GM12878 (cell line): Measurements from ENCODE around the gene PAX5. TPM values are rescaled to one million over a fixed set of nuclear protein-coding genes. Genes with fewer than 3 reads are reported as not detected.

Source experiments
- ATAC-seq: fragments of 200-7000 bp; cut with Tn5 transposase; 3 replicates; pipeline ENCODE4 v1.9.1; 2020; ENCODE audit warnings: mild to moderate bottlenecking, moderate library complexity
- BruUV-seq: library from RNA; stranded (reverse); fragments of 400-500 nt; replicated peaks from 2 replicates; lab custom pipeline; 2021; lab: Mats Ljungman, UMichigan
- CTCF ChIA-PET: fragments of 300-600 bp; sonication (Branson Sonifier 250); formaldehyde crosslinking; extraction: SDS; loops from one replicate; lab custom pipeline; 2021; ENCODE audit warnings: inconsistent platforms; lab: Yijun Ruan, JAX
- POLR2A ChIA-PET: fragments of 350-600 bp; formaldehyde crosslinking; extraction: SDS; loops from one replicate; lab custom pipeline; 2021; ENCODE audit warnings: inconsistent platforms; lab: Charles Lee
- RAD21 ChIA-PET: fragments of 300-600 bp; sonication (Branson Sonifier 250); formaldehyde crosslinking; loops from one replicate; lab custom pipeline; 2023; ENCODE audit warnings: antibody characterized with exemption; ENCODE audit not compliant: unreplicated experiment; lab: Charles Lee
- SMC1A ChIA-PET: fragments of 300-600 bp; sonication (Branson Sonifier 250); formaldehyde crosslinking; loops from one replicate; lab custom pipeline; 2023; ENCODE audit not compliant: unreplicated experiment, uncharacterized antibody; lab: Charles Lee
- DNase-seq: peaks from one replicate; pipeline ENCODE4 v3.0.0-alpha.2; 2011; ENCODE audit warnings: low read depth, low spot score
- FAIRE-seq: peaks from 3 replicates; lab custom pipeline; 2011; peaks lifted over from hg19 to GRCh38; lab: Jason Lieb, UNC
- H2AFZ ChIP-seq: 2 replicates; pipeline ENCODE4 v1.6.0; 2011; ENCODE audit warnings: low read depth, low read length, control low read depth; ENCODE audit not compliant: control insufficient read depth
- H3K27ac ChIP-seq: 2 replicates; pipeline ENCODE4 v1.5.1; 2011; ENCODE audit warnings: control low read depth; ENCODE audit not compliant: control insufficient read depth, insufficient read depth
- H3K27me3 ChIP-seq, 2 experiments: replicated peaks in 1 of 2; 2 replicates each; pipeline versions ENCODE4 v1.6.0 to v1.6.1; 2011; ENCODE audit warnings: low read length in 1 of 2; ENCODE audit not compliant: control insufficient read depth in 2 of 2, insufficient read depth in 2 of 2
- H3K36me3 ChIP-seq, 2 experiments: 2 replicates each; pipeline ENCODE4 v1.5.1; 2011; ENCODE audit warnings: low read length in 1 of 2; ENCODE audit not compliant: control insufficient read depth in 2 of 2, insufficient read depth in 2 of 2
- H3K4me1 ChIP-seq: 2 replicates; pipeline ENCODE4 v1.6.1; 2011; ENCODE audit warnings: mild to moderate bottlenecking, low read length, moderate library complexity, mixed read lengths; ENCODE audit not compliant: control insufficient read depth, insufficient read depth
- H3K4me2 ChIP-seq: 2 replicates; pipeline ENCODE4 v1.6.0; 2011; ENCODE audit warnings: control low read depth; ENCODE audit not compliant: control insufficient read depth, insufficient read depth
- H3K4me3 ChIP-seq: fragments of 200-600 bp; sonication (generic); 2 replicates; pipeline ENCODE4 v1.5.1; 2016
- H3K79me2 ChIP-seq: 2 replicates; pipeline ENCODE4 v1.6.0; 2011; ENCODE audit warnings: low read length; ENCODE audit not compliant: control insufficient read depth, insufficient read depth
- H3K9ac ChIP-seq: 2 replicates; pipeline ENCODE4 v1.8.0; 2011; ENCODE audit warnings: low read length, control low read depth, mixed read lengths; ENCODE audit not compliant: control insufficient read depth, insufficient read depth
- H3K9me3 ChIP-seq: replicated peaks from 3 replicates; pipeline ENCODE4 v1.5.1; 2011; ENCODE audit warnings: mild to moderate bottlenecking, low read length; ENCODE audit not compliant: control insufficient read depth, insufficient read depth
- H4K20me1 ChIP-seq: 2 replicates; pipeline ENCODE4 v1.6.0; 2011; ENCODE audit not compliant: control insufficient read depth, insufficient read depth
- ATF2 ChIP-seq: IDR thresholded peaks from 2 replicates; pipeline ENCODE4 v1.6.1; 2012; ENCODE audit warnings: low read length, inconsistent platforms
- BMI1 ChIP-seq: fragments of 450-650 bp; IDR thresholded peaks from 2 replicates; pipeline ENCODE4 v1.6.1; 2016; ENCODE audit warnings: mild to moderate bottlenecking, moderate library complexity, borderline replicate concordance
- FOS ChIP-seq: IDR thresholded peaks from 3 replicates; pipeline ENCODE4 v1.6.1; 2011; ENCODE audit warnings: borderline replicate concordance; ENCODE audit not compliant: insufficient read length; ENCODE audit errors: extremely low read depth
- FOXK2 ChIP-seq: fragments of 450-650 bp; IDR thresholded peaks from 2 replicates; pipeline ENCODE4 v1.6.1; 2017; ENCODE audit warnings: mild to moderate bottlenecking, moderate library complexity
- GATAD2B ChIP-seq: fragments of 450-650 bp; conservative IDR thresholded peaks from 2 replicates; pipeline ENCODE4 v1.6.1; 2017; ENCODE audit warnings: low read depth, mild to moderate bottlenecking, moderate library complexity
- HDAC2 ChIP-seq: fragments of 200-600 bp; sonication (generic); IDR thresholded peaks from 2 replicates; pipeline ENCODE4 v1.6.1; 2017
- MTA2 ChIP-seq: fragments of 450-650 bp; IDR thresholded peaks from 2 replicates; pipeline ENCODE4 v1.6.1; 2016; ENCODE audit warnings: low read depth, mild to moderate bottlenecking, moderate library complexity
- NFYB ChIP-seq: IDR thresholded peaks from 2 replicates; pipeline ENCODE4 v1.6.1; 2011; ENCODE audit warnings: low read depth, mild to moderate bottlenecking, low read length, improper control_type of control experiment, moderate library complexity; ENCODE audit not compliant: insufficient read depth
- PAX8 ChIP-seq: fragments of 450-650 bp; IDR thresholded peaks from 2 replicates; pipeline ENCODE4 v1.6.1; 2017; ENCODE audit warnings: mild to moderate bottlenecking, moderate library complexity
- POLR2AphosphoS2 ChIP-seq: IDR thresholded peaks from 2 replicates; pipeline ENCODE4 v1.6.1; 2011; ENCODE audit warnings: low read depth, mild to moderate bottlenecking, low read length, improper control_type of control experiment, moderate library complexity
- SMAD1 ChIP-seq: fragments of 450-650 bp; IDR thresholded peaks from 2 replicates; pipeline ENCODE4 v1.6.1; 2018; ENCODE audit warnings: mild to moderate bottlenecking, low read depth; ENCODE audit not compliant: partially characterized antibody
- YY1 ChIP-seq: IDR thresholded peaks from 2 replicates; pipeline ENCODE4 v1.6.1; 2011; ENCODE audit warnings: low read depth, mild to moderate bottlenecking, low read length
- WGBS: methylation state at CpG from one replicate; pipeline ENCODE4 v1.1.6; 2016; ENCODE audit warnings: low lambda C conversion rate; ENCODE audit not compliant: insufficient replicate concordance, insufficient coverage; ENCODE audit errors: missing lambda C conversion rate; 5-methylcytosine and 5-hydroxymethylcytosine counted together
- in situ Hi-C: fragments of 300-500 bp; cut with MboI; formaldehyde crosslinking; loops from 9 replicates; pipeline ENCODE4 v1.14.3; 2018; ENCODE audit warnings: mixed read lengths
- intact Hi-C: fragments of 100-400 bp; cut with micrococcal nuclease; formaldehyde crosslinking; loops from one replicate; pipeline ENCODE4 v1.14.2; 2022; ENCODE audit not compliant: unreplicated experiment
- polyA plus RNA-seq, 11 experiments: library from polyadenylated mRNA; depleted of rRNA in 4 of 11; unstranded in 6 of 11; stranded (reverse) in 5 of 11; fragments of >200 nt; fragmentation: Nextera tagmentation in 4 of 11; fragmentation: Illumina TruSeq in 1 of 11; extraction: Ambion mirVana in 4 of 11; extraction: Trizol in 1 of 11; gene quantifications; 1 replicate in 1 of 11; 2 replicates in 10 of 11; pipeline versions ENCODE4 v1.2.1 to v1.2.3, GENCODE V29; 2011 to 2016; ENCODE audit warnings: inconsistent platforms in 2 of 11, missing spikeins in 2 of 11, low read depth in 1 of 11
- total RNA-seq, 4 experiments: library from RNA; depleted of rRNA in 3 of 4; stranded (reverse); fragments of >200 nt in 3 of 4; fragmentation: Illumina TruSeq in 1 of 4; extraction: Trizol in 1 of 4; gene quantifications; 2 replicates each; pipeline versions ENCODE4 v1.2.1 to v1.2.3, GENCODE V29; 2013 to 2021
- TF ChIP-seq, protein P1 (sequence below): fragments of 150-350 bp; IDR thresholded peaks from 2 replicates; pipeline ENCODE4 v1.6.1; 2016; ENCODE audit warnings: low read depth, low read length
- TF ChIP-seq, protein P2 (sequence below): IDR thresholded peaks from 2 replicates; pipeline ENCODE4 v1.6.1; 2012; ENCODE audit warnings: mild to moderate bottlenecking, low read depth, low read length

PAX5 gene
- total and polyA plus RNA-seq, 10 of the 15 experiments (the other 5 are each of a cell fraction or from before 2014, with no cell fraction given): 2.2 to 123 (median 31.9) TPM

DNA sequence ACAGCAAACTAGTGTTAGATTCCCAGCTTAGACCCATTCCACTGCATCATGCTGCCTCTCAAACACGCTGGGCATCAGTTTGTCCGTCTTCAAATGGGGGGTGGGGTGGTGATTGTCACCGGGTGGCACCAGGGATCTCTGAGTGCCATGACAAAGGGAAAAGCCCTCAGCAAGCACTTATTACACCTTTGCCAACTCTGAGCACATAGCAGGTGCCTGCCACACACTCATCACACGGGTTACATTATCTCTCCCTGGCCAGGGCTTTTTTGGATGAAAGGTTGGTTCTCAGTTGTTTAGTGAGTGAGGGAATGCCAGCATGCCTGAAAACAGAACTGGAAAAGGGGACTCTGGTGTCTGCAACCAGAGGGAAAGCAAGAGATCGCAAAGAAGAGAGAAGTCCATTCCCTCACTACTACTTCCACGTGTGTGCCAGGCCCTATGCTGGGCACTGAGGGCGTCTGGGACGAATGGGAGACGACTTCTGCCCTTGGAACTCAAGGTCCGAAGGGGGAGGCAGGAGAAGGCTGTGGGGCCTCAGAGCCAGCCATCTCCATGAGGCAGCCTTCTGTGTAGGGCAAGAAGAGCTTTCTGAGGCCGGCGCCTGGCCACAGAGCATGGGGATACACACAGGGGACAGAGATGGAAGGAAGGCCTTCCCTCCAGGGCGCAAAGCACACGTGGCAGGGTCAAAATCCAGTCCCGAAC lies 48.9 kb downstream of the PAX5 start:
- ATAC-seq (no peak), FAIRE-seq (no peak), DNase-seq (no peak)
- ChIA-PET SMC1A (no interaction called here), RAD21 (interaction anchor here (1.5 kb wide), 1 partner anchor 19 kb away, joined by 3 read pairs; no protein-coding TSS in a partner anchor), POLR2A (interaction anchor here (1.2 kb wide), 1 partner anchor 7 kb away, joined by 8 read pairs; no protein-coding TSS in a partner anchor), CTCF (interaction anchor here (0.7 kb wide), 1 partner anchor 110 kb away, joined by 3 read pairs; no protein-coding TSS in a partner anchor)
- Histone ChIP-seq H3K4me3 (no peak overlapping the region), H3K4me1 (peaks cover 15% of the 10 kb centered on the region), H3K4me2 (no peak overlapping the region), H3K9ac (no peak overlapping the region), H3K27me3 (no peaks in the 10 kb centered on the region), H3K36me3 (peaks cover 27 to 33% of the 10 kb centered on the region in 2 experiments; a peak in 3 of 4 replicates), H3K27ac (no peak overlapping the region), H3K9me3 (no peaks in the 10 kb centered on the region), H2AFZ (no peak overlapping the region), H3K79me2 (peaks cover 65% of the 10 kb centered on the region), H4K20me1 (no peaks in the 10 kb centered on the region)
- intact Hi-C loops (no loop called here), in situ Hi-C loops (no loop called here)
- 83% methylated on average over 15 of the region's 15 CpGs for WGBS
- BruUV-seq: no TSS peak
- TF ChIP-seq, protein P1, sequence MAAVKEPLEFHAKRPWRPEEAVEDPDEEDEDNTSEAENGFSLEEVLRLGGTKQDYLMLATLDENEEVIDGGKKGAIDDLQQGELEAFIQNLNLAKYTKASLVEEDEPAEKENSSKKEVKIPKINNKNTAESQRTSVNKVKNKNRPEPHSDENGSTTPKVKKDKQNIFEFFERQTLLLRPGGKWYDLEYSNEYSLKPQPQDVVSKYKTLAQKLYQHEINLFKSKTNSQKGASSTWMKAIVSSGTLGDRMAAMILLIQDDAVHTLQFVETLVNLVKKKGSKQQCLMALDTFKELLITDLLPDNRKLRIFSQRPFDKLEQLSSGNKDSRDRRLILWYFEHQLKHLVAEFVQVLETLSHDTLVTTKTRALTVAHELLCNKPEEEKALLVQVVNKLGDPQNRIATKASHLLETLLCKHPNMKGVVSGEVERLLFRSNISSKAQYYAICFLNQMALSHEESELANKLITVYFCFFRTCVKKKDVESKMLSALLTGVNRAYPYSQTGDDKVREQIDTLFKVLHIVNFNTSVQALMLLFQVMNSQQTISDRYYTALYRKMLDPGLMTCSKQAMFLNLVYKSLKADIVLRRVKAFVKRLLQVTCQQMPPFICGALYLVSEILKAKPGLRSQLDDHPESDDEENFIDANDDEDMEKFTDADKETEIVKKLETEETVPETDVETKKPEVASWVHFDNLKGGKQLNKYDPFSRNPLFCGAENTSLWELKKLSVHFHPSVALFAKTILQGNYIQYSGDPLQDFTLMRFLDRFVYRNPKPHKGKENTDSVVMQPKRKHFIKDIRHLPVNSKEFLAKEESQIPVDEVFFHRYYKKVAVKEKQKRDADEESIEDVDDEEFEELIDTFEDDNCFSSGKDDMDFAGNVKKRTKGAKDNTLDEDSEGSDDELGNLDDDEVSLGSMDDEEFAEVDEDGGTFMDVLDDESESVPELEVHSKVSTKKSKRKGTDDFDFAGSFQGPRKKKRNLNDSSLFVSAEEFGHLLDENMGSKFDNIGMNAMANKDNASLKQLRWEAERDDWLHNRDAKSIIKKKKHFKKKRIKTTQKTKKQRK: no peak
- TF ChIP-seq NFYB (no peak), BMI1 (no peak), POLR2AphosphoS2 (no peak), FOXK2 (no peak), YY1 (no peak), FOS (no peak), HDAC2 (no peak), ATF2 (no peak), PAX8 (no peak), SMAD1 (no peak), GATAD2B (no peak), MTA2 (no peak)
- TF ChIP-seq, protein P2, sequence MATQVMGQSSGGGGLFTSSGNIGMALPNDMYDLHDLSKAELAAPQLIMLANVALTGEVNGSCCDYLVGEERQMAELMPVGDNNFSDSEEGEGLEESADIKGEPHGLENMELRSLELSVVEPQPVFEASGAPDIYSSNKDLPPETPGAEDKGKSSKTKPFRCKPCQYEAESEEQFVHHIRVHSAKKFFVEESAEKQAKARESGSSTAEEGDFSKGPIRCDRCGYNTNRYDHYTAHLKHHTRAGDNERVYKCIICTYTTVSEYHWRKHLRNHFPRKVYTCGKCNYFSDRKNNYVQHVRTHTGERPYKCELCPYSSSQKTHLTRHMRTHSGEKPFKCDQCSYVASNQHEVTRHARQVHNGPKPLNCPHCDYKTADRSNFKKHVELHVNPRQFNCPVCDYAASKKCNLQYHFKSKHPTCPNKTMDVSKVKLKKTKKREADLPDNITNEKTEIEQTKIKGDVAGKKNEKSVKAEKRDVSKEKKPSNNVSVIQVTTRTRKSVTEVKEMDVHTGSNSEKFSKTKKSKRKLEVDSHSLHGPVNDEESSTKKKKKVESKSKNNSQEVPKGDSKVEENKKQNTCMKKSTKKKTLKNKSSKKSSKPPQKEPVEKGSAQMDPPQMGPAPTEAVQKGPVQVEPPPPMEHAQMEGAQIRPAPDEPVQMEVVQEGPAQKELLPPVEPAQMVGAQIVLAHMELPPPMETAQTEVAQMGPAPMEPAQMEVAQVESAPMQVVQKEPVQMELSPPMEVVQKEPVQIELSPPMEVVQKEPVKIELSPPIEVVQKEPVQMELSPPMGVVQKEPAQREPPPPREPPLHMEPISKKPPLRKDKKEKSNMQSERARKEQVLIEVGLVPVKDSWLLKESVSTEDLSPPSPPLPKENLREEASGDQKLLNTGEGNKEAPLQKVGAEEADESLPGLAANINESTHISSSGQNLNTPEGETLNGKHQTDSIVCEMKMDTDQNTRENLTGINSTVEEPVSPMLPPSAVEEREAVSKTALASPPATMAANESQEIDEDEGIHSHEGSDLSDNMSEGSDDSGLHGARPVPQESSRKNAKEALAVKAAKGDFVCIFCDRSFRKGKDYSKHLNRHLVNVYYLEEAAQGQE: no peak
